IPS DF 6.9 (cell line): ENCODE results near the gene ARFIP1.

Source experiments
- DNase-seq: peaks from one replicate; pipeline ENCODE4 v3.0.0-alpha.2; 2013; ENCODE audit warnings: low read depth, low spot score
- H3K27ac ChIP-seq: one replicate; pipeline ENCODE4 v1.5.1; 2013; ENCODE audit warnings: low read length, control low read depth
- H3K27me3 ChIP-seq: 2 replicates; pipeline ENCODE4 v1.6.1; 2013; ENCODE audit warnings: mild to moderate bottlenecking, low read length; ENCODE audit not compliant: control insufficient read depth, insufficient read depth
- H3K36me3 ChIP-seq: 2 replicates; pipeline ENCODE4 v1.6.1; 2013; ENCODE audit warnings: low read length; ENCODE audit not compliant: control insufficient read depth, insufficient read depth
- H3K4me1 ChIP-seq: 2 replicates; pipeline ENCODE4 v1.6.1; 2013; ENCODE audit warnings: low read length; ENCODE audit not compliant: control insufficient read depth, insufficient read depth
- H3K4me3 ChIP-seq: 2 replicates; pipeline ENCODE4 v1.5.1; 2013; ENCODE audit warnings: mild to moderate bottlenecking, low read length
- H3K9me3 ChIP-seq: 2 replicates; pipeline ENCODE4 v1.6.1; 2013; ENCODE audit warnings: low read length, inconsistent platforms; ENCODE audit not compliant: control insufficient read depth, insufficient read depth
- WGBS: extraction: QIAGEN DNeasy Blood & Tissue Kit; methylation state at CpG from one replicate; pipeline ENCODE4 v1.1.7; 2013; ENCODE audit warnings: mixed read lengths, missing lambda C conversion rate; ENCODE audit not compliant: insufficient read length, insufficient coverage; 5-methylcytosine and 5-hydroxymethylcytosine counted together

Gene ARFIP1

GRCh38 chr4:152936446-152937335 lies 156.9 kb downstream of the ARFIP1 start:
- no peak overlapping the region for H3K27ac ChIP-seq
- H3K9me3 ChIP-seq = no peaks in the 10 kb centered on the region
- H3K4me3 ChIP-seq = peak overlapping the region; percentile 73
- peaks cover 12% of the 10 kb centered on the region; the same call in 1 of the 2 replicates for H3K4me1 ChIP-seq
- no peak for DNase-seq
- H3K27me3 ChIP-seq = no peaks in the 10 kb centered on the region
- WGBS = no CpG with 5 or more reads among the region's 93 CpGs
- no peaks in the 10 kb centered on the region; the same call in 1 of the 2 replicates for H3K36me3 ChIP-seq

- Histone ChIP-seq H3K27ac (no peak overlapping the region), H3K27me3 (no peaks in the 10 kb centered on the region)
- no peak for DNase-seq
Observed at GRCh38 chr4:152937336-152938236, 157.8 kb downstream of the ARFIP1 start.

GRCh38 chr4:152938237-152938947 lies 158.6 kb downstream of the ARFIP1 start:
- peaks cover 12% of the 10 kb centered on the region; the same call in 1 of the 2 replicates for H3K4me1 ChIP-seq
- DNase-seq = no peak
- H3K4me3 ChIP-seq = peak overlapping the region; percentile 73
- H3K9me3 ChIP-seq = no peaks in the 10 kb centered on the region
- H3K36me3 ChIP-seq = peaks cover 5% of the 10 kb centered on the region
- WGBS = no CpG with 5 or more reads among the region's 17 CpGs
- no peak overlapping the region for H3K27ac ChIP-seq
- no peaks in the 10 kb centered on the region for H3K27me3 ChIP-seq

More at GRCh38 chr4:152937336-152938236, 157.8 kb downstream of the ARFIP1 start:
- no CpG with 5 or more reads among the region's 91 CpGs for WGBS
- Histone ChIP-seq H3K4me1 (peaks cover 12% of the 10 kb centered on the region; the same call in 1 of the 2 replicates), H3K9me3 (no peaks in the 10 kb centered on the region), H3K4me3 (peak overlapping the region; percentile 73), H3K36me3 (no peaks in the 10 kb centered on the region; the same call in 1 of the 2 replicates)

- no CpG with 5 or more reads among the region's 2 CpGs for WGBS
- DNase-seq = no peak
- no peaks in the 10 kb centered on the region for H3K27me3 ChIP-seq
Observed at GRCh38 chr4:152939621-152940020, 159.9 kb downstream of the ARFIP1 start.

GRCh38 chr4:152940461-152940860 lies 160.7 kb downstream of the ARFIP1 start:
- Histone ChIP-seq H3K4me3 (no peak overlapping the region), H3K9me3 (no peaks in the 10 kb centered on the region), H3K36me3 (peaks cover 10% of the 10 kb centered on the region), H3K27me3 (no peaks in the 10 kb centered on the region), H3K4me1 (peaks cover 6% of the 10 kb centered on the region; the same call in 1 of the 2 replicates), H3K27ac (no peak overlapping the region)
- no peak for DNase-seq
- WGBS = no CpG with 5 or more reads among the region's 2 CpGs

More at GRCh38 chr4:152939621-152940020, 159.9 kb downstream of the ARFIP1 start:
- Histone ChIP-seq H3K4me1 (peaks cover 11% of the 10 kb centered on the region; the same call in 1 of the 2 replicates), H3K4me3 (no peak overlapping the region), H3K36me3 (peaks cover 8% of the 10 kb centered on the region), H3K9me3 (no peaks in the 10 kb centered on the region), H3K27ac (no peak overlapping the region)

GRCh38 chr4:152941411-152941810 lies 161.7 kb downstream of the ARFIP1 start:
- H3K4me1 ChIP-seq = peaks cover 6% of the 10 kb centered on the region; the same call in 1 of the 2 replicates
- DNase-seq = no peak
- peaks cover 10% of the 10 kb centered on the region for H3K36me3 ChIP-seq
- H3K9me3 ChIP-seq = no peaks in the 10 kb centered on the region
- no peak overlapping the region for H3K27ac ChIP-seq
- no CpG with 5 or more reads among the region's 1 CpG for WGBS
- no peaks in the 10 kb centered on the region for H3K27me3 ChIP-seq
- H3K4me3 ChIP-seq = no peak overlapping the region

- Histone ChIP-seq H3K4me1 (peaks cover 6% of the 10 kb centered on the region; the same call in 1 of the 2 replicates), H3K9me3 (no peaks in the 10 kb centered on the region), H3K36me3 (peaks cover 10% of the 10 kb centered on the region), H3K4me3 (no peak overlapping the region), H3K27me3 (no peaks in the 10 kb centered on the region), H3K27ac (no peak overlapping the region)
- no CpG with 5 or more reads among the region's 2 CpGs for WGBS
- DNase-seq = no peak
Observed at GRCh38 chr4:152942346-152942745, 162.6 kb downstream of the ARFIP1 start.

- peaks cover 10% of the 10 kb centered on the region; the same call in 1 of the 2 replicates for H3K36me3 ChIP-seq
- peaks cover 5% of the 10 kb centered on the region; the same call in 1 of the 2 replicates for H3K4me1 ChIP-seq
- H3K27ac ChIP-seq = no peak overlapping the region
- DNase-seq = no peak
- H3K27me3 ChIP-seq = no peaks in the 10 kb centered on the region
- no peaks in the 10 kb centered on the region for H3K9me3 ChIP-seq
- no CpG with 5 or more reads among the region's 6 CpGs for WGBS
- H3K4me3 ChIP-seq = no peak overlapping the region
Observed at GRCh38 chr4:152943672-152944071, 163.9 kb downstream of the ARFIP1 start.

GRCh38 chr4:152944666-152945320 lies 165.0 kb downstream of the ARFIP1 start:
- H3K27me3 ChIP-seq = no peaks in the 10 kb centered on the region
- no CpG with 5 or more reads among the region's 4 CpGs for WGBS
- DNase-seq = no peak
- H3K9me3 ChIP-seq = no peaks in the 10 kb centered on the region
- peaks cover 4% of the 10 kb centered on the region; the same call in 1 of the 2 replicates for H3K4me1 ChIP-seq
- H3K27ac ChIP-seq = no peak overlapping the region
- H3K36me3 ChIP-seq = peaks cover 12% of the 10 kb centered on the region; the same call in 1 of the 2 replicates
- no peak overlapping the region for H3K4me3 ChIP-seq
